K562 (cell line): ENCODE results near the gene AHR. TPM values are rescaled to one million over a fixed set of nuclear protein-coding genes. Genes with fewer than 3 reads are reported as not detected.

Experiments used
- ATAC-seq: fragments of 200-7000 bp; cut with Tn5 transposase; 3 replicates; pipeline ENCODE4 v1.9.1; 2020; ENCODE audit warnings: moderate library complexity
- BruUV-seq: library from RNA; stranded (reverse); fragments of 400-500 nt; replicated peaks from 2 replicates; lab custom pipeline; 2021; lab: Mats Ljungman, UMichigan
- CTCF ChIA-PET: fragments of 300-600 bp; formaldehyde crosslinking; extraction: SDS; loops from one replicate; lab custom pipeline; 2021; ENCODE audit warnings: low intra/inter-chr PET ratio; lab: Yijun Ruan, JAX
- POLR2A ChIA-PET: fragments of 300-600, 350-650 bp; sonication (Branson Sonifier 250); formaldehyde crosslinking; extraction: SDS; loops from one replicate; lab custom pipeline; 2021; ENCODE audit warnings: antibody characterized with exemption, inconsistent platforms; lab: Yijun Ruan, JAX
- DNase-seq, 4 experiments: peaks; one replicate each; pipeline versions ENCODE4 v3.0.0 to v3.0.0-alpha.2; 2011 to 2018; ENCODE audit warnings: low spot score in 3 of 4, mixed read lengths in 3 of 4; ENCODE audit errors: extremely low read depth in 1 of 4
- FAIRE-seq: peaks from 2 replicates; lab custom pipeline; 2011; peaks lifted over from hg19 to GRCh38; lab: Jason Lieb, UNC
- H2AFZ ChIP-seq: 2 replicates; pipeline ENCODE4 v1.6.0; 2011; ENCODE audit warnings: low read depth, low read length, control low read depth, inconsistent platforms
- H3K27ac ChIP-seq: fragments of 200-600 bp; 3 replicates; pipeline ENCODE4 v1.8.0; 2011; ENCODE audit warnings: low read depth, mild to moderate bottlenecking, control low read depth, inconsistent platforms, low read length, moderate library complexity, mixed read lengths; ENCODE audit errors: extremely low read depth
- H3K27me3 ChIP-seq, 2 experiments: fragments of 300-600 bp in 1 of 2; 2 replicates in 1 of 2; 3 replicates in 1 of 2; pipeline versions ENCODE4 v1.6.0 to v1.8.0; 2011; ENCODE audit warnings: inconsistent platforms in 2 of 2, low read length in 2 of 2, mild to moderate bottlenecking in 1 of 2, mixed read lengths in 1 of 2, moderate library complexity in 1 of 2; ENCODE audit not compliant: control insufficient read depth in 2 of 2, insufficient read depth in 2 of 2
- H3K36me3 ChIP-seq: fragments of 300-600 bp; 3 replicates; pipeline ENCODE4 v1.8.0; 2011; ENCODE audit warnings: mild to moderate bottlenecking, low read length, inconsistent platforms; ENCODE audit not compliant: control insufficient read depth, insufficient read depth
- H3K4me1 ChIP-seq, 2 experiments: fragments of 200-600 bp in 1 of 2; replicated peaks in 1 of 2; 2 replicates in 1 of 2; 3 replicates in 1 of 2; pipeline versions ENCODE4 v1.5.1 to v1.8.0; 2011; ENCODE audit warnings: inconsistent platforms in 2 of 2, low read length in 2 of 2, mild to moderate bottlenecking in 1 of 2, mixed read lengths in 1 of 2, moderate library complexity in 1 of 2; ENCODE audit not compliant: control insufficient read depth in 2 of 2, insufficient read depth in 2 of 2
- H3K4me2 ChIP-seq: 2 replicates; pipeline ENCODE4 v1.6.1; 2011; ENCODE audit warnings: low read length, control low read depth, inconsistent platforms, mixed read lengths; ENCODE audit not compliant: insufficient read depth
- H3K4me3 ChIP-seq: fragments of 200-600 bp; sonication (generic), shearing (Covaris generic); 2 replicates; pipeline ENCODE4 v1.5.1; 2016; ENCODE audit warnings: control low read depth, inconsistent platforms
- H3K79me2 ChIP-seq: fragments of 200-600 bp; 3 replicates; pipeline ENCODE4 v1.8.0; 2011; ENCODE audit warnings: low read length, inconsistent platforms; ENCODE audit not compliant: control insufficient read depth, insufficient read depth
- H3K9ac ChIP-seq, 2 experiments: 2 replicates each; pipeline versions ENCODE4 v1.6.0 to v1.6.1; 2011; ENCODE audit warnings: low read depth in 2 of 2, low read length in 2 of 2, control low read depth in 1 of 2, inconsistent platforms in 1 of 2, mild to moderate bottlenecking in 1 of 2, mixed read lengths in 1 of 2; ENCODE audit not compliant: insufficient read depth in 1 of 2
- H3K9me1 ChIP-seq: one replicate; pipeline ENCODE4 v1.6.0; 2011; ENCODE audit warnings: inconsistent platforms, mild to moderate bottlenecking, low read length, moderate library complexity; ENCODE audit not compliant: control insufficient read depth, insufficient read depth
- H3K9me3 ChIP-seq: replicated peaks from 2 replicates; pipeline ENCODE4 v1.5.1; 2011; ENCODE audit warnings: low read depth, low read length, inconsistent platforms; ENCODE audit not compliant: control insufficient read depth, insufficient read depth
- H4K20me1 ChIP-seq: replicated peaks from 2 replicates; pipeline ENCODE4 v1.6.1; 2011; ENCODE audit warnings: low read length, inconsistent platforms, mixed read lengths; ENCODE audit not compliant: control insufficient read depth, insufficient read depth
- CBFA2T2 ChIP-seq: fragments of 450-650 bp; conservative IDR thresholded peaks from 2 replicates; pipeline ENCODE4 v1.6.1; 2017; ENCODE audit warnings: mild to moderate bottlenecking
- DMBX1 ChIP-seq: fragments of 250-450 bp; sonication (Bioruptor Pico); IDR thresholded peaks from 2 replicates; pipeline ENCODE4 v1.8.0; 2022; ENCODE audit warnings: inconsistent platforms, mild to moderate bottlenecking, moderate library complexity, borderline replicate concordance
- ETV5 ChIP-seq: sonication (generic); formaldehyde crosslinking; IDR thresholded peaks from 2 replicates; pipeline ENCODE4 v1.4.0; 2020; ENCODE audit warnings: low read depth, mild to moderate bottlenecking, missing genetic modification reagents
- LARP7 ChIP-seq: fragments of 450-650 bp; IDR thresholded peaks from 2 replicates; pipeline ENCODE4 v1.6.1; 2016
- NFE2L1 ChIP-seq: fragments of 450-650 bp; IDR thresholded peaks from 2 replicates; pipeline ENCODE4 v1.6.1; 2016; ENCODE audit warnings: missing genetic modification characterization, low read depth, mild to moderate bottlenecking, missing compliant biosample characterization, moderate library complexity, borderline replicate concordance
- SIRT6 ChIP-seq: IDR thresholded peaks from one replicate; pipeline ENCODE4 v1.6.1; 2012; ENCODE audit warnings: low read depth, mild to moderate bottlenecking, control low read depth, inconsistent platforms, low read length, moderate library complexity
- SMAD3 ChIP-seq: fragments of 450-650 bp; formaldehyde crosslinking; conservative IDR thresholded peaks from 2 replicates; pipeline ENCODE4 v1.4.0; 2020; ENCODE audit warnings: mild to moderate bottlenecking
- SMARCE1 ChIP-seq: fragments of 450-650 bp; IDR thresholded peaks from 2 replicates; pipeline ENCODE4 v1.7.1; 2016; ENCODE audit warnings: mild to moderate bottlenecking
- TBL1XR1 ChIP-seq, 2 experiments: IDR thresholded peaks; 2 replicates each; pipeline ENCODE4 v1.6.1; 2012; ENCODE audit warnings: improper control_type of control experiment in 2 of 2, low read length in 2 of 2, mild to moderate bottlenecking in 1 of 2
- ZNF76 ChIP-seq: fragments of 250-450 bp; sonication (Bioruptor Pico); IDR thresholded peaks from 2 replicates; pipeline ENCODE4 v1.4.0; 2020; ENCODE audit warnings: mild to moderate bottlenecking, moderate library complexity, borderline replicate concordance
- WGBS: fragments of 100-300 bp; shearing (Covaris generic); methylation state at CpG from one replicate; pipeline ENCODE4 v1.1.6; 2016; ENCODE audit warnings: low coverage, mixed read lengths; ENCODE audit not compliant: insufficient coverage; ENCODE audit errors: missing lambda C conversion rate; 5-methylcytosine and 5-hydroxymethylcytosine counted together
- in situ Hi-C: fragments of 300-500 bp; cut with MboI; formaldehyde crosslinking; loops from 4 replicates; pipeline ENCODE4 v1.15.0; 2018; ENCODE audit warnings: inconsistent platforms, mixed read lengths
- intact Hi-C: fragments of 100-400 bp; cut with micrococcal nuclease; formaldehyde crosslinking; loops from 2 replicates; pipeline ENCODE4 v1.14.2; 2022
- polyA plus RNA-seq, 8 experiments: library from polyadenylated mRNA; depleted of rRNA in 4 of 8; stranded (reverse) in 5 of 8; unstranded in 3 of 8; fragments of >200 nt; fragmentation: Nextera tagmentation in 2 of 8; fragmentation: Illumina TruSeq in 1 of 8; extraction: Ambion mirVana in 2 of 8; extraction: Trizol in 1 of 8; gene quantifications; 2 replicates each; pipeline versions ENCODE4 v1.2.1 to v1.2.3, GENCODE V29; 2011 to 2014; ENCODE audit warnings: inconsistent platforms in 1 of 8, missing spikeins in 1 of 8
- total RNA-seq, 7 experiments: library from RNA; depleted of rRNA in 6 of 7; stranded (reverse); fragments of >200 nt in 6 of 7; fragmentation: Illumina TruSeq in 2 of 7; extraction: Trizol in 2 of 7; gene quantifications; 2 replicates each; pipeline versions ENCODE4 v1.2.1 to v1.2.3, GENCODE V29; 2011 to 2021; ENCODE audit warnings: low replicate concordance in 1 of 7
- TF ChIP-seq, protein P1 (sequence below): sonication (generic); formaldehyde crosslinking; IDR thresholded peaks from 2 replicates; pipeline ENCODE4 v1.8.0; 2022; ENCODE audit warnings: mild to moderate bottlenecking, missing genetic modification reagents
- TF ChIP-seq, protein P2 (sequence below): fragments of 250-450 bp; sonication (Bioruptor Pico); IDR thresholded peaks from 2 replicates; pipeline ENCODE4 v1.5.0; 2021; ENCODE audit warnings: mild to moderate bottlenecking, moderate library complexity
- TF ChIP-seq, protein P3 (sequence below): fragments of 450-650 bp; IDR thresholded peaks from 2 replicates; pipeline ENCODE4 v1.6.1; 2018; ENCODE audit not compliant: partially characterized antibody

The AHR gene
- total and polyA plus RNA-seq, 9 of the 15 experiments (the other 6 are each of a cell fraction or from before 2014, with no cell fraction given) = 0.16 TPM; not detected in 8

DNA sequence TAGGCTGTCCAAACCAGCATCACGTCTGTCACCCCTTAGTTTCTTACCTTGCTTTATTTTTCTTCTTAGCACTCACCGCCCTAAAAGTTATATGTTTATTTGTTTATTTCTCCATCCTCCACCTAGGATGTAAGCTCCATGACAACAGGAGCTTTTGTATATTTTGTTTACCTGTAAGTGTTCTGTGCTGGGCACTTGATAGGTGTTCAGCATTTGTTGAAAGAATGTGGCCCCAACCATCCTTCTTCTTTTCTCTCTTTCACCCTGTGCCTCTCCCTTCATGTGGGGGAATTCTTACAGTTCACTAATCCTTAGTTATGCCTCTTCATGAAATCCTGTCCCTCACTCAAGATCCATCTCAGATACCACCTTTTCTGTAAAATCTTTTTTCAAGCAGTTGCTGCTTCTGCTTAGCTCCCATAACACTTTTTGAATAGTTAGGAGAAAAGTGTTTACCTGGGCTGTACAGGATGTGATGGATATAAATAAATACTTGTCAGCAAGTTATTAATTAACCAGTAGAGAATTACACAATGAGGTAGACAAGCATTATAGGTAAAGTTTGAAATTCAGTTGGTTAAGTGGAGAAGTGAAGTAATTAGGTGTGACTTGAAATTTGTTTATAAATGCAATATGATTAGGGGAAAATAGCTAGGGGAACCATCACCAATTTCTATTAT, 9.7 kb downstream of the AHR start:
- no peak overlapping the region for H2AFZ ChIP-seq
- intact Hi-C loops (no loop called here), in situ Hi-C loops (no loop called here)
- ATAC-seq (no peak), DNase-seq (no peak), FAIRE-seq (no peak)
- H3K4me2 ChIP-seq = no peak overlapping the region
- H3K79me2 ChIP-seq = no peaks in the 10 kb centered on the region
- no peak overlapping the region for H3K27ac ChIP-seq
- TF ChIP-seq, protein P1, sequence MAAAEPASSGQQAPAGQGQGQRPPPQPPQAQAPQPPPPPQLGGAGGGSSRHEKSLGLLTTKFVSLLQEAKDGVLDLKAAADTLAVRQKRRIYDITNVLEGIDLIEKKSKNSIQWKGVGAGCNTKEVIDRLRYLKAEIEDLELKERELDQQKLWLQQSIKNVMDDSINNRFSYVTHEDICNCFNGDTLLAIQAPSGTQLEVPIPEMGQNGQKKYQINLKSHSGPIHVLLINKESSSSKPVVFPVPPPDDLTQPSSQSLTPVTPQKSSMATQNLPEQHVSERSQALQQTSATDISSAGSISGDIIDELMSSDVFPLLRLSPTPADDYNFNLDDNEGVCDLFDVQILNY (CRISPR knock-in tag) = no peak
- TF ChIP-seq DMBX1 (CRISPR knock-in tag) (no peak), TBL1XR1 (IDR thresholded peaks at IDR 0.05; ENCODE audit: low read length in 2 of 2) (no peak), LARP7 (no peak), SIRT6 (no peak), CBFA2T2 (no peak), SMARCE1 (no peak), ZNF76 (CRISPR knock-in tag) (no peak), ETV5 (CRISPR knock-in tag) (no peak), NFE2L1 (tag) (no peak), SMAD3 (no peak)
- TF ChIP-seq, protein P2, sequence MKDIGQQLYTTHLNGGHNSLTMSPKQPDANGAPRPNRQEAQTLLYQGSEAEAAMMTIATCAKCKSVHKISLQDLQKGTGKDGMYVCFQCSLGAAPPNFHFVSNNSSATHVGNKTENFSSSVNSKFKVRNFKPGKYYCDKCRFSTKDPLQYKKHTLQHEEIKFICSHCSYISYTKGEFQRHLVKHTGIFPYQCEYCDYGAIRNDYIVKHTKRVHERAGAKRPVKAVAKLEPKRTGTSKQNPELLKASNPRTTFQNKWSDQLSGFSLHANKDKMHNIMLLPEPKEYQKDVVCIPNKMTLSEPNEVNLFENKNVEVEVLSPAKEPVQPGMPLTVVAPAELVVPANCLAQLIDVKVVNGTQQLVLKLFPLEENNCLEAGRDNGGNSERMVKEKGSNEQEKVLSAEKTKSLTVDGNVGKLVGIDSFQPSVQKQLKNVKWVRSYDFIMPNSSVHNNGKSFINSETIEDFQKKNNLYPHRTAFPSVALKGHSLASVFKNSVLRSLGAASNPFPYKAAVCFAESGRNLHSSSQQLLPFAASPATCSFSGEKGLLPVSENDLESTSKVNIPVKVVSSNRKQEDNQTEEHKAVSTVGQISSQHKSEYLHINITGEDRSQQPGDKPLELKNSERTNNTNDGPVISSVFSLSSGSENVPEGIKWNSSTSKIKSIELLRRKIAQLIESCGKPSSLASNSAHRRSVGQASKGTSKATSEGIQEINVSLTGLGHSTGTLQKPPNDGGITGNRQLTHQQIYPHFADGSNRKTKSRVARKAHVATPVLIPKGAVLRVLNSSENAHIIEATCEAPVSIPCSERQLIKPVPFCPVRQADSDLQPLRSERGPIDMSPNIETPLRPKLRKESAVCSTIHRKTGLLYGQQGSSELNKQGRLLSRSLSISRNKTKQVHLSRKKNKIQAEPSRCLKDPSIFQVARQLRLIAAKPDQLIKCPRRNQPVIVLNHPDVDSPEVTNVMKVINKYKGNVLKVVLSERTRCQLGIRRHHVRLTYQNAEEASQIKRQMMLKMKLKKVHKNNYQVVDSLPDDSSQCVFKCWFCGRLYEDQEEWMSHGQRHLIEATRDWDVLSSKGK (CRISPR knock-in tag) = no peak
- TF ChIP-seq, protein P3, sequence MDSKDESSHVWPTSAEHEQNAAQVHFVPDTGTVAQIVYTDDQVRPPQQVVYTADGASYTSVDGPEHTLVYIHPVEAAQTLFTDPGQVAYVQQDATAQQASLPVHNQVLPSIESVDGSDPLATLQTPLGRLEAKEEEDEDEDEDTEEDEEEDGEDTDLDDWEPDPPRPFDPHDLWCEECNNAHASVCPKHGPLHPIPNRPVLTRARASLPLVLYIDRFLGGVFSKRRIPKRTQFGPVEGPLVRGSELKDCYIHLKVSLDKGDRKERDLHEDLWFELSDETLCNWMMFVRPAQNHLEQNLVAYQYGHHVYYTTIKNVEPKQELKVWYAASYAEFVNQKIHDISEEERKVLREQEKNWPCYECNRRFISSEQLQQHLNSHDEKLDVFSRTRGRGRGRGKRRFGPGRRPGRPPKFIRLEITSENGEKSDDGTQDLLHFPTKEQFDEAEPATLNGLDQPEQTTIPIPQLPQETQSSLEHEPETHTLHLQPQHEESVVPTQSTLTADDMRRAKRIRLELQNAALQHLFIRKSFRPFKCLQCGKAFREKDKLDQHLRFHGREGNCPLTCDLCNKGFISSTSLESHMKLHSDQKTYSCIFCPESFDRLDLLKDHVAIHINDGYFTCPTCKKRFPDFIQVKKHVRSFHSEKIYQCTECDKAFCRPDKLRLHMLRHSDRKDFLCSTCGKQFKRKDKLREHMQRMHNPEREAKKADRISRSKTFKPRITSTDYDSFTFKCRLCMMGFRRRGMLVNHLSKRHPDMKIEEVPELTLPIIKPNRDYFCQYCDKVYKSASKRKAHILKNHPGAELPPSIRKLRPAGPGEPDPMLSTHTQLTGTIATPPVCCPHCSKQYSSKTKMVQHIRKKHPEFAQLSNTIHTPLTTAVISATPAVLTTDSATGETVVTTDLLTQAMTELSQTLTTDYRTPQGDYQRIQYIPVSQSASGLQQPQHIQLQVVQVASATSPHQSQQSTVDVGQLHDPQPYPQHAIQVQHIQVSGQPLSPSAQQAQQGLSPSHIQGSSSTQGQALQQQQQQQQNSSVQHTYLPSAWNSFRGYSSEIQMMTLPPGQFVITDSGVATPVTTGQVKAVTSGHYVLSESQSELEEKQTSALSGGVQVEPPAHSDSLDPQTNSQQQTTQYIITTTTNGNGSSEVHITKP = no peak
- no peaks in the 10 kb centered on the region for H3K4me1 ChIP-seq
- no peaks in the 10 kb centered on the region for H3K27me3 ChIP-seq
- no peak overlapping the region for H3K9ac ChIP-seq
- no peaks in the 10 kb centered on the region for H3K36me3 ChIP-seq
- CTCF ChIA-PET = no interaction called here
- POLR2A ChIA-PET = no interaction called here
- H3K4me3 ChIP-seq = no peak overlapping the region
- no peaks in the 10 kb centered on the region for H4K20me1 ChIP-seq
- H3K9me1 ChIP-seq = no peaks in the 10 kb centered on the region
- H3K9me3 ChIP-seq = no peaks in the 10 kb centered on the region
- 3% methylated on average over 2 of the region's 2 CpGs for WGBS
- no TSS peak for BruUV-seq
